OCI-LY1 (cell line): ENCODE results near the gene UNCX.

Source experiments
- H2AFZ ChIP-seq: fragments of 200-600 bp; sonication (generic), shearing (Covaris generic); 2 replicates; pipeline ENCODE4 v1.6.0; 2014; ENCODE audit warnings: antibody characterized with exemption, mild to moderate bottlenecking, low read length
- H3F3A ChIP-seq: fragments of 200-600 bp; sonication (generic), shearing (Covaris generic); 2 replicates; pipeline ENCODE4 v1.6.0; 2014; ENCODE audit warnings: mild to moderate bottlenecking, antibody characterized with exemption, low read length, moderate library complexity; ENCODE audit not compliant: insufficient read depth
- H3K27ac ChIP-seq: fragments of 200-600 bp; sonication (generic); 2 replicates; pipeline ENCODE4 v1.5.1; 2014; ENCODE audit warnings: low read length, mixed run types, mild to moderate bottlenecking, low read depth; ENCODE audit not compliant: poor library complexity, severe bottlenecking
- H3K27me3 ChIP-seq: fragments of 200-600 bp; sonication (generic); 2 replicates; pipeline ENCODE4 v1.6.0; 2014; ENCODE audit warnings: antibody characterized with exemption, mild to moderate bottlenecking, low read length, moderate library complexity; ENCODE audit not compliant: insufficient read depth
- H3K36me3 ChIP-seq: fragments of 200-600 bp; sonication (generic); 2 replicates; pipeline ENCODE4 v1.6.1; 2014; ENCODE audit warnings: mild to moderate bottlenecking, antibody characterized with exemption, low read length, moderate library complexity, mixed read lengths; ENCODE audit not compliant: insufficient read depth
- H3K4me1 ChIP-seq: fragments of 200-600 bp; sonication (generic); 2 replicates; pipeline ENCODE4 v1.5.1; 2014; ENCODE audit warnings: mild to moderate bottlenecking, low read length, moderate library complexity; ENCODE audit not compliant: insufficient read depth, severe bottlenecking
- H3K4me2 ChIP-seq: fragments of 200-600 bp; sonication (generic), shearing (Covaris generic); 2 replicates; pipeline ENCODE4 v1.6.1; 2014; ENCODE audit warnings: low read length
- H3K4me3 ChIP-seq: fragments of 200-600 bp; sonication (generic); 2 replicates; pipeline ENCODE4 v1.5.1; 2014; ENCODE audit warnings: low read length, low read depth, mild to moderate bottlenecking, mixed read lengths; ENCODE audit not compliant: poor library complexity, severe bottlenecking
- H3K79me2 ChIP-seq: fragments of 200-600 bp; shearing (Covaris generic); 2 replicates; pipeline ENCODE4 v1.6.1; 2016; ENCODE audit warnings: mixed run types, low read length, mixed read lengths; ENCODE audit not compliant: insufficient read depth
- H3K9ac ChIP-seq: fragments of 200-600 bp; sonication (generic), shearing (Covaris generic); 2 replicates; pipeline ENCODE4 v1.6.1; 2014; ENCODE audit warnings: mild to moderate bottlenecking, low read length, mixed read lengths
- H3K9me2 ChIP-seq: fragments of 200-600 bp; sonication (generic), shearing (Covaris generic); 2 replicates; pipeline ENCODE4 v1.6.1; 2014; ENCODE audit warnings: low read depth, mild to moderate bottlenecking, low read length, mixed read lengths
- H3K9me3 ChIP-seq: fragments of 200-600 bp; shearing (Covaris generic); 2 replicates; pipeline ENCODE4 v1.6.1; 2014; ENCODE audit warnings: low read length, mixed read lengths
- H4K20me1 ChIP-seq: fragments of 200-600 bp; sonication (generic), shearing (Covaris generic); 2 replicates; pipeline ENCODE4 v1.6.0; 2016; ENCODE audit warnings: mild to moderate bottlenecking, low read length; ENCODE audit not compliant: insufficient read depth
- EZH2 ChIP-seq: fragments of 200-600 bp; sonication (generic), shearing (Covaris generic); IDR thresholded peaks from 2 replicates; pipeline ENCODE4 v1.8.0; 2017; ENCODE audit warnings: borderline replicate concordance, mixed run types, mild to moderate bottlenecking, antibody characterized with exemption, low read length, moderate library complexity, mixed read lengths
- TF ChIP-seq, protein P1 (sequence below): fragments of 200-600 bp; sonication (generic), shearing (Covaris generic); IDR thresholded peaks from 2 replicates; pipeline ENCODE4 v1.5.1; 2017; ENCODE audit warnings: mild to moderate bottlenecking, antibody characterized with exemption, low read length, moderate library complexity, mixed read lengths

Gene UNCX

DNA sequence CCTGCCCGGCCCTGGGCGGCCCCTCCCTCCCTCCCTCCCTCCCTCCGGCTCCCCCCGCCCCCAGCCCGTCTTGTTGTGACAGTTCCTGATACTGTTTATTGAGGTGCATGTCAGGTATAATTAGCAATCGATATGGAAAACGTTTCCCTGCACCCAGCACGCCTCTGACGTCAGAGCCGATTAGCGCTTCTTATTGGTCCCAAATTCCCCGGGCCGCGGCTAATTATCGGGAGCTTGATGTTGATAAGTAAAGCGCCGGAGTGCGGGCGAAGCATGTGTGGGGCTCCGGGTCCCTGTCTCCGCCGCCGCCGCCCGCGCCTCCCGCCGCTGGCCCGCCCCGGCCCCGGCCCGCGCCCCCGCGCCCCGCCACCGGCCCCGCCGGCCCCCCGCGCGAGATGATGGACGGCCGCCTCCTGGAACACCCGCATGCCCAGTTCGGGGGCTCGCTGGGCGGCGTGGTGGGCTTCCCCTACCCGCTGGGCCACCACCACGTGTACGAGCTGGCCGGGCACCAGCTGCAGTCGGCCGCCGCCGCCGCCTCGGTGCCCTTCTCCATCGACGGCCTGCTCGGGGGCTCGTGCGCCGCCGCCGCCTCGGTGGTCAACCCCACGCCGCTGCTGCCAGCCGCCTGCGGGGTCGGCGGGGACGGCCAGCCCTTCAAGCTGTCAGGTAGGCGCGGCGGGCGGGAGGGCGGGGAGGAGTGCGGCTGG is at the start of gene UNCX:
UNCX (plus strand) TSS at position 250 of the 710 bp plus-strand sequence; CDS start at position 396, 146 bp downstream.
- H3K27me3 ChIP-seq: peaks cover 5% of the 10 kb centered on the region; the same call in 1 of the 2 replicates
- H3K79me2 ChIP-seq: no peaks in the 10 kb centered on the region
- no peak within 1 kb of the TSS for H3K4me3 ChIP-seq
- H3K27ac ChIP-seq: no peak within 1 kb of the TSS
- H3K9me2 ChIP-seq: no peaks in the 10 kb centered on the region
- no peak within 1 kb of the TSS for H3K4me2 ChIP-seq
- H3K9me3 ChIP-seq: no peaks in the 10 kb centered on the region
- H4K20me1 ChIP-seq: no peaks in the 10 kb centered on the region
- H2AFZ ChIP-seq: no peak within 1 kb of the TSS
- H3F3A ChIP-seq: no peaks in the 10 kb centered on the region
- no peaks in the 10 kb centered on the region for H3K36me3 ChIP-seq
- no peaks in the 10 kb centered on the region for H3K4me1 ChIP-seq
- TF ChIP-seq, protein P1, sequence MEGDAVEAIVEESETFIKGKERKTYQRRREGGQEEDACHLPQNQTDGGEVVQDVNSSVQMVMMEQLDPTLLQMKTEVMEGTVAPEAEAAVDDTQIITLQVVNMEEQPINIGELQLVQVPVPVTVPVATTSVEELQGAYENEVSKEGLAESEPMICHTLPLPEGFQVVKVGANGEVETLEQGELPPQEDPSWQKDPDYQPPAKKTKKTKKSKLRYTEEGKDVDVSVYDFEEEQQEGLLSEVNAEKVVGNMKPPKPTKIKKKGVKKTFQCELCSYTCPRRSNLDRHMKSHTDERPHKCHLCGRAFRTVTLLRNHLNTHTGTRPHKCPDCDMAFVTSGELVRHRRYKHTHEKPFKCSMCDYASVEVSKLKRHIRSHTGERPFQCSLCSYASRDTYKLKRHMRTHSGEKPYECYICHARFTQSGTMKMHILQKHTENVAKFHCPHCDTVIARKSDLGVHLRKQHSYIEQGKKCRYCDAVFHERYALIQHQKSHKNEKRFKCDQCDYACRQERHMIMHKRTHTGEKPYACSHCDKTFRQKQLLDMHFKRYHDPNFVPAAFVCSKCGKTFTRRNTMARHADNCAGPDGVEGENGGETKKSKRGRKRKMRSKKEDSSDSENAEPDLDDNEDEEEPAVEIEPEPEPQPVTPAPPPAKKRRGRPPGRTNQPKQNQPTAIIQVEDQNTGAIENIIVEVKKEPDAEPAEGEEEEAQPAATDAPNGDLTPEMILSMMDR: no peak
- TF ChIP-seq EZH2: no peak
- no peak within 1 kb of the TSS for H3K9ac ChIP-seq

DNA sequence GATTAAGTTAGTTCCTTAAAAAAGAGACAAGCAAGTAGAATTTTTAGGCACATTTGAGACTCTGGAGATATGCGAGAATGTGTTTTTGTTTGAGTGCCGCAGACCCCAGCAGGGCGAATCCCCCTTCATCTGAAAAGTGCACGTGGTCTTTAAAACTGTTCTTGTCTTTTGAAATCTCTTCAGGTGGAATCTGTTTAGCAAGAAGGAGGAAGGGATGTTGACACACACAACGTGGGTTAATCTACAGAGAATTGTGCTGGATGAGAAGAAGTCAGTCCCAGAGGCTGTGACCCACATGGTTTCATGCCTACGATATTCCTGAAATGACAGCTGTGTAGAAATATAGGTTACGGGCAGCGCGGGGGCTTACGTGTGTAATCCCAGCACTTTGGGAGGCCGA is 45.5 kb upstream of the UNCX start:
- Histone ChIP-seq H3K9me2 (no peaks in the 10 kb centered on the region), H4K20me1 (no peaks in the 10 kb centered on the region), H3K27ac (no peak overlapping the region), H3K4me1 (no peaks in the 10 kb centered on the region), H3K4me3 (no peak overlapping the region), H3K36me3 (no peaks in the 10 kb centered on the region; the same call in 1 of the 2 replicates), H3F3A (no peaks in the 10 kb centered on the region), H3K4me2 (no peak overlapping the region), H3K9me3 (no peaks in the 10 kb centered on the region), H2AFZ (no peak overlapping the region), H3K27me3 (0 out of 2 replicates have a peak, but pooled peaks cover 10% of the 10 kb centered on the region), H3K9ac (no peak overlapping the region), H3K79me2 (no peaks in the 10 kb centered on the region)
- TF ChIP-seq, protein P1: no peak
- TF ChIP-seq EZH2: no peak

DNA sequence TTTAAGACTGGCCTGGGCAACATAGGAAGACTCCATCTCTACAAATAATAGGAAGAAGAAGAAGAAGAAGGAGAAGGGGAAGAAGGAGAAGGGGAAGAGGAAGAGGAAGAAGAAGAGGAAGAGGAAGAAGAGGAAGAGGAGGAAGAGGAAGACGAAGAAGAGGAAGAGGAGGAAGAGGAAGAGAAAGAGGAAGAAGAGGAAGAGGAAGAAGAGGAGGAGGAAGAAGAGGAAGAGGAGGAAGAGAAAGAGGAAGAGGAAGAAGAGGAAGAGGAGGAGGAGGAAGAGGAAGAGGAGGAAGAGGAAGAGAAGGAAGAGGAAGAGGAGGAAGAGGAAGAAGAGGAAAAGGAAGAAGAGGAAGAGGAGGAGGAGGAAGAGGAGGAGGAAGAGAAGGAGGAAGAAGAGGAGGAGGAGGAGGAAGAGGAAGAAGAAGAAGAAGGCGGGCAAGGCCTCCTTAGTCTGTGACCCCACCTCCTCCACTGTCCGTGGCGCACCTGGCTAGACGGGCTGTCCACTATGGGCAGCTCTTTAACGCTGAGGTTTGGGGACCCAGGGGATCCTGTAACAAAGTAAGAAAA is 43.9 kb upstream of the UNCX start:
- Histone ChIP-seq H4K20me1 (no peaks in the 10 kb centered on the region), H2AFZ (no peak overlapping the region), H3F3A (no peaks in the 10 kb centered on the region), H3K9me2 (no peaks in the 10 kb centered on the region), H3K4me2 (no peak overlapping the region), H3K9me3 (no peaks in the 10 kb centered on the region), H3K79me2 (no peaks in the 10 kb centered on the region), H3K4me1 (no peaks in the 10 kb centered on the region), H3K27me3 (0 out of 2 replicates have a peak, but pooled peaks cover 10% of the 10 kb centered on the region), H3K9ac (no peak overlapping the region), H3K4me3 (no peak overlapping the region), H3K27ac (no peak overlapping the region), H3K36me3 (no peaks in the 10 kb centered on the region; the same call in 1 of the 2 replicates)
- TF ChIP-seq EZH2: no peak
- TF ChIP-seq, protein P1: no peak
